ENCODE data around the gene P4HA3. TPM values are rescaled to one million over a fixed set of nuclear protein-coding genes. Genes with fewer than 3 reads are reported as not detected.
"Not testable (repeated sequence)": the region's sequence is repeated elsewhere in the genome, so short reads cannot be mapped to it uniquely, and the experiment has no call there.

The P4HA3 gene
- polyA plus RNA-seq (2013, experiment 1 of 2; ENCODE audit: insufficient read length) = 14.6 TPM
- polyA plus RNA-seq (2013, experiment 2 of 2; ENCODE audit: insufficient read length) = 14.8 TPM

DNA sequence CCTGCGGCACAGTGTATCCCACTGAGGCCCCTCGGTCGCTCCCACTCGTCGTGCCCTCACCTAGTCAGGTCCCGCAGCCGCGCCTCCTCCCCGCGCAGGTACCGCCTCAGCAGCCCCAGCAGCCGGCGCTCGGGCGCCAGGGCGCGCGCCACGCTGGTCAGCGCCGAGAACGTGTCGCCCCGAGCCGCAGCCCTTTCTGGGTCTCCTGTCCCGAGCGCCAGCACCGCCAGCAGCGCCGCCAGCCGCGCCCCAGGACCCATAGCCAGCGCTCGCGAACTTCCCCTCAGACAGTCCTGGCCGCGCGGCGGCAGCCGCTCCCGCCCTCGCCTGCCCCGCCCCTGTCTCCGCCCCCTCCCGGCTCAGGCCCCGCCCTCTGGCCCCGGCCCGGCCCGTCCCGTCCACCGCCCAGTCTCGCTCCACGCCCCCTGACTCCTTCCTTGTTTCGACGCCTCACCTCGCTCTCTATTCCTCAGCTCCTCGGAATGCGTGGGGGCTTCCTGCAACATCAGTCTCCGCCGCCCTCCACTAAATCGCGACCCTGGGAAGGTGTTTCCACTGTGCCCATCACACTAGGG lies at the start of gene P4HA3:
Gene P4HA3, minus strand, starts transcription at position 289 of the 575 bp plus-strand sequence. Its CDS starts 29 bp downstream, at position 260.
- DNase-seq = peak; percentile 59

DNA sequence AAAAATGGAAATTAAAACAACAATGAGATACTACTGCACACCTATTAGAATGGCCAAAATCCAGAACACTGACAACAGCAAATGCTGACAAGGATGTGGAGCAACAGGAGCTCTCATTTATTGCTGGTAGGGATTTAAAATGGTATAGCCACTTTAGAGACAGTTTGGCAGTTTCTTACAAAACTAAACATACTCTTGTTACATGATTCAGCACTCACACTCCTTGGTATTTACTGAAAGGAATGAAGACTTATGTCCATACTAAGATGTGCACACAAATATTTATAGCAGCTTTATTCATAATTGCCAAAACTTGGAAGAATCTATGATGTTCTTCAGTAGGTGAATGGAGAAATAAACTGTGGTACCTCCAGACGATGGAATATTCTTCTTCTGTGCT lies 46.0 kb upstream of the P4HA3 start:
- DNase-seq = peak; percentile 12

DNA sequence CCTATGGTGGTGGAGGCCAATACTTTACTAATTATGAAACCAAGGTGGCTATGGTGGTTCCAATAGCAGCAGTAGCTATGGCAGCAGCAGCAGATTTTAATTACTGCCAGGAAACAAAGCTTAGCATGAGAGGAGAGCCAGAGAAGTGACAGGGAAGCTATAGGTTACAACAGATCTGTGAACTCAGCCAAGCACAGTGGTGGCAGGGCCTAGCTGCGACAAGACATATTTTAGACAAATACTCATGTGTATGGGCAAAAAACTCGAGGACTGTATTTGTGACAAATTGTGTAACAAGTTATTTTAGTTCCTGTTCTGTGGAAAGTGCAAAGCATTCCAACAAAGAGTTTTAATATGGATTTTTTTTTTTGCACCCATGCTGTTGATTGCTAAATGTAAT lies 44.2 kb upstream of the P4HA3 start:
- no peak for DNase-seq

DNA sequence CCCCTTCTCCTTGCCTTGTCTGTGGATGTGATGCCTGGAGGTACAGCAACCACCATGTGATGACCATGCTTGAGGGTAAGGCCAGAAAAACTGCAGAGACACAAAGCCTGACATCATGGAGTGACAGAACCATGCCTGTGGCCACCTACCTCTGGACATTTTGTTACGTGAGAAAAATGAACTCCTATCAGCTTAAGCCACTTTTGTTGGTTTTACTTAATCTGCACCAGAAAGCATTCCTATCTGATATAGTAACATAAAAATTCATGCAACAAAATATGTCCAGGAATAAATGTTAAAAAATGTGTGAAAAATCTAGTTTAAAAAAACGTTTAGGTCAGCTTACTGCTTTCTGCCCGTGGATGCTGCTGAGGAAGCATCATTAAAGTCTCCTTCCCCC lies 42.6 kb upstream of the P4HA3 start:
- DNase-seq = peak; percentile 59

DNA sequence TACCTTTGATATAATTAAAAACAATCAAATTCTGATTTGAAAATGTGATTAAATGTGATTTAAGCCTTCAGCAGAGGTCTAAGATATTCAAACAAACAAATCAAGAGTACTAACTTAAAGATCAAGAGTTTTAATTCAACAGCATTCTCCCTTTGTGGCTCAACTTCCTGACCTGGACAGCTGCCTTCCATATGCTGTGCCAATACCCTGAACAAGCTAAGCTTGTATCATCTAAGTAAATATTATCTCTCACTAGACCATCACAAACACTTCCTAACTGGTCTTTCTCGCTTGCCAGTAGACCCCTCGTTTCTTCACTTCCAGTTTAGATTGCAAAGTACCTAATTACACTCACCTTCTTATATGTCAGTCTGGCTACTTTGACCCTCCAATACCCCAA lies 35.9 kb upstream of the P4HA3 start:
- DNase-seq = no peak

DNA sequence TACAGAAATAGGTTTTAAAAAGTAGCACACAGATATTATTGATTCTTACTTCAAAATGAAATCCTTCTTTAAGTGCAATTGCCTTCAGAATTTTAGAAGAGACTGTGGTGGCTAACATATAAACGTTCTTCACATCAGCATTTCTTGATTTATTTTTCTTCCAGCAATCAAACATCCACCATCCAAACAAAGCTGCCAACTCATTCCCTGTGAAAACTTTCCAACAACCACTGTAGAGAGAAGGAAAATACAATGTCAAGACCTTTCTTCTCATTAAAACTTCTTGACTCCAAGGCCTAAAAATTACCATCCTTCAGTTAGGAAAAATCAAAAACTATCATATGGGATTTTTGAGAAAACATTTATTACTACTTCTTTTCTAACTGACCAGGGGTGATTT lies 34.0 kb upstream of the P4HA3 start:
- no peak for DNase-seq

DNA sequence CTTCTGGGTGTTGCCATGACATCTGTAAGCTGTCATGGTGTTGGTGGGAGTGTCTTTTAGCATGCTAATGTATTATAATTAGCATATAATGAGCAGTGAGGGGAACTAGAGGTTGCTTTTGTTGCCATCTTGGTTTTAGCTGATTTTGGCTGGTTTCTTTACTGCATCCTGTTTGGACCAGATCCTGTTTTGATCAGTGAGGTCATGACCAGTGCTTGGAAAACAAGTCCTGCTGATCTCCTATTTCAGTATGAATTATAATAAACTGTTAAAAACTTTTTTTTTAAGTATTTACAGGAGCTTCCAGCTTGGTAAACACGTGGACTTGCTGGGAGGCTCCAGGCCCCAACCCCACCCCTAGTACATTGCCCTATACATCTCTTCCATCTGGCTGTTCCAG lies 30.5 kb upstream of the P4HA3 start:
- DNase-seq = no peak

DNA sequence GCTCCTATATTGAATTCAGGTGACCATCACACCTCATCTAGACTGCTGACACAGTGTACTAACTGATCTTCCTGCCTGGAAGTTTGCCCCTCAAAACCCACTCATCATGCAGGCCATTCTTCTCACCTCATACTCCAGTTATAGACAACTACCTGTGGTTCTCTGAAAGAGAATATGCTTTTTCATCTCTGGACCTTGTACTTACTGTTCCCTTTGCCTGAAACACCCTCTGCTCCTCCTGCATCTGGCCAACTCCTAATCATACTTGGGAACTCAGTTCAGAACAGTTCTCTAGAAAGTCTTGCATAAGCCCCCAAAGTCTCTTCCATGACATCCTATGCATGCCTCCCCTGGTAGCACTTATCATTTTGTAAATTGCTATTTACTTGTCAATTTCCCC lies 28.2 kb upstream of the P4HA3 start:
- no peak for DNase-seq

DNA sequence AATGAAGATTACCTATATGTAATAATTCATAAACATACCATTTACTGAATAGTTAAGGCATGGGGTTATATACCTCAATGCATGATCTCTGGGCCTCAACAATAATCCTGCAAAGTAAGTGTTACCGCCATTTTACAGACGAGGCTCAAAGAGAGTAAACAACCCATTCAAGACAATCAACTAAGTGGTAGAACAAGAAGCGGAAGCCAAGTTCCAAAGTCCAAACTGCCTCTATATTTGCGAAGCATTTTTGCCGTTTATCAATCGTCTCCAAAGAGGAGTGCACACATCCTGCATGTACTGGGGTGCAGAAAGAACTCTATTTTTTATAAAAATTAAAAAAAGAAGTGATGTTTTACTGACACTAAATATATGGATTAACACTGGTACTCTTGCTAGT lies 27.5 kb upstream of the P4HA3 start:
- no peak for DNase-seq

DNA sequence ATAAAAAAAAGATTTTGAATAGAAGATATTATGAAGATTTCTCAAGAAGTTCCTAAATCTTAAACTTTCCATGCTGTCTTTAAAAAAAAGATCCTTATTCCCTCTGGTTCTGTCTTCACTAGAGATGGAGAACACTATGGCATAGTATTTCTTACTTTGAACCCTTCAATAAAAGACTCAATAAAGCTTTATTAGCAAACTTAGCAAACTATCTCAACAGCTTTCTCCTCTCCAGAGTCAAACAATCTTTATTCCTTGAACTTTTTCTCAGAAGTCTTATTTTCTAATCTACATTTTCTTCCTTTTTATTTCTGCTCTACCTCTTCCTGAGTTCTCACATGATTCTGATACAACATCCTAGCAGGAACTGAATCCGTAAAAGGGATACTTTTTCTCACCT lies 21.8 kb upstream of the P4HA3 start:
- no peak for DNase-seq

DNA sequence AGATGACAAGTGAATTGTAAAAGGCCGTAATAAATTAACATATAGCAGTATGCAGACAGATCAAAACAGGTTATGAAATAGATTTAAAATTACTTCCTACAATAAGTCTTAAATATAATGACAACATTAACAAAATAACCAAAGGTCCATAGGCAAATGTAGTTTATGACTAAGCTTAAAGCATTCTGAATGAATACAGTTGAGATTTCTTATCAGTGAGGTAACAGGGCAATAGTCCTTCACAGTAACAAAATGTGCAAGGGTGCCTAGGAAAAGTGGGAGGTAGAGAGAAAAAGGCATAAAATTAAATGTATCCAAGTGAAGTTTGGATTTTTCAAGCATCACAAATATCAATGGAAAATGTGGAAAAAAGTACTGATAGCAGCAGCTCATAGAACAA lies 20.9 kb upstream of the P4HA3 start:
- DNase-seq = no peak

DNA sequence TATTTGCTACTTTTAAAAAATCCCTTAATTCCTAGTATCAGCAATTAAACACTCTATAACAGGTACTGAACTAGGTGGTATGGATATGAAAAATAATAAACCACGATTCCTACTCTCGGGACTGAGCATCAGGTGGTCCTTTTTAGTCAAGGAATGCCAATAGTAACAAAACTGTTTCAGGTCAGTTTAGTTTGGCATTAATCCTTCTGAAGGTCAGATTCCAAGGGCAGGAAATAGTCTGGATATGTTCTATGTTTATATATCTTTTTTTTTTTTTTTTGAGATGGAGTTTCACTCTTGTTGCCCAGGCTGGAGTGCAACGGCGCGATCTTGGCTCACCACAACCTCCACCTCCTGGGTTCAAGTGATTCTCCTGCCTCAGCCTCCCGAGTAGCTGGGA lies 19.6 kb upstream of the P4HA3 start:
- not testable (repeated sequence) for DNase-seq

DNA sequence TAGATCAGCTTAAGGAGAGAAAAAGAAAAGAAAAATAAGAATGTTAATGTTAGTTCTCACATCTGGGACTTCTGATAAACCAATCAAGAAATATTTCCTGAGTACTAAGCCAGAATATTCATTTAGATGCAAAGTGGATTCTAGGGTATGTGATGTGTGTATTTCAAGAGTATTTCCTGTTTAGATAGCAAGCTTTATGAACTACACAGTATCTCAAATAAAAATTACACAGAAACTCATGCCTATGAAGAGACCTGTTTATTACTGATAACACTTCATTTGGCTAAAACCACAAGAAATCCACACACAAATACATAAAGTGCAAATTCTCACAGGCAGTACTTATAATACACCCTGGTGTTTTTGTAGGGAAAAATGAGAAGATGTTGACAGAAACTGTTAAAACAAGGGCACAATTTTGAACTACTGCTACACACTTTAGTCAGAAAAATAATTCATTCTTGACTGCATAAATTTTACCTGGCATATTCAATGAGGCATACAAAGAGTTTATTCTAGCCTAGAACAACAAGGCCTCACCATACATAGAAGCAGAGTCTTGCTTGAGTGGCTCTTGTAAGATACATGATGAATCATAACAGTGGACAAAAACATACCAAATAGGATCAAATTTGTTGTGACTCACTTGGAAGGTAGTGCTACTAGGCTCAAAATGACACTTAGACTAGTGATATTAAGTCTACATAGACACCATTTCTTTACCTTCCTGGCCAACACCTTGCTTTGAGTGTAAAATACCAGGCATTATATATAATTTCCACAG lies 18.8 kb upstream of the P4HA3 start:
- peak; percentile 53 for DNase-seq

DNA sequence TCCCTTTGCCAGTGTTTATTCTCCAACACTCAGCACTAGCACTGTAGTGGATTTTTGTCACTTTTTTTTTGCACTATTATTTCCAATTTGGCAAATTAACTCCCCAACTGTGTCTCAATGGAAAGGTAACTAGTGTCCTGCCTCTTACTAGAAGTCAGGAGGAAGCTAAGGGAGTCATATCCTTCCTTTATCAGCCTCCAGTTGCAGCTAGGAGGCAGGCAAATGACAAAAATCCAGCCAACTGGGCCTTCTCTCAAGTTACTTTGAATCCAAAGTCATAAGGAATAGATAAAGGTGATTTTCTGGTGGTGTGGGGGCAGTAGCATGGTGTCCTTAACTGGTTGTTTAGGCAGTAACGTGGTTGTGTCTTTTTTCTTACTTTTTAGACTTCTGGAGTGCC lies 15.6 kb upstream of the P4HA3 start:
- DNase-seq = no peak

DNA sequence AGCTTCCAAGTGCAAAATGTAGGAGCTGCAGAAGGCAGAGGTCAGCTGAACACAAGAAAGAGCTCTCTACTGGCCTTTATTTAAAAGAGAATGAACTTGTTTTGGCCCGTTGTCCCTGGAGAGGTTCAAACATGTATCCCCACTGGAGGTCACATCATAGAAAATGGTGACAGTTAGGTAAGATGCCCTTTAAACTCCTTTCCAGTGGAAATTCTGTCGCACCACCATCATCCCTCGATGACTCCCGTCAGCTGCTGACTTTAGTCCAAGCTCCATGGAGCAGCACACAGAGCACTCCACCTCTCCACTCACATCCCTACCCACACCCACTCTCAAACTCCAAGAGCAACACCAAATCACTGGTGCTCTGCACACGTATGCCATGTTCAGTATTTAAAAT lies 15.2 kb upstream of the P4HA3 start:
- DNase-seq = no peak

DNA sequence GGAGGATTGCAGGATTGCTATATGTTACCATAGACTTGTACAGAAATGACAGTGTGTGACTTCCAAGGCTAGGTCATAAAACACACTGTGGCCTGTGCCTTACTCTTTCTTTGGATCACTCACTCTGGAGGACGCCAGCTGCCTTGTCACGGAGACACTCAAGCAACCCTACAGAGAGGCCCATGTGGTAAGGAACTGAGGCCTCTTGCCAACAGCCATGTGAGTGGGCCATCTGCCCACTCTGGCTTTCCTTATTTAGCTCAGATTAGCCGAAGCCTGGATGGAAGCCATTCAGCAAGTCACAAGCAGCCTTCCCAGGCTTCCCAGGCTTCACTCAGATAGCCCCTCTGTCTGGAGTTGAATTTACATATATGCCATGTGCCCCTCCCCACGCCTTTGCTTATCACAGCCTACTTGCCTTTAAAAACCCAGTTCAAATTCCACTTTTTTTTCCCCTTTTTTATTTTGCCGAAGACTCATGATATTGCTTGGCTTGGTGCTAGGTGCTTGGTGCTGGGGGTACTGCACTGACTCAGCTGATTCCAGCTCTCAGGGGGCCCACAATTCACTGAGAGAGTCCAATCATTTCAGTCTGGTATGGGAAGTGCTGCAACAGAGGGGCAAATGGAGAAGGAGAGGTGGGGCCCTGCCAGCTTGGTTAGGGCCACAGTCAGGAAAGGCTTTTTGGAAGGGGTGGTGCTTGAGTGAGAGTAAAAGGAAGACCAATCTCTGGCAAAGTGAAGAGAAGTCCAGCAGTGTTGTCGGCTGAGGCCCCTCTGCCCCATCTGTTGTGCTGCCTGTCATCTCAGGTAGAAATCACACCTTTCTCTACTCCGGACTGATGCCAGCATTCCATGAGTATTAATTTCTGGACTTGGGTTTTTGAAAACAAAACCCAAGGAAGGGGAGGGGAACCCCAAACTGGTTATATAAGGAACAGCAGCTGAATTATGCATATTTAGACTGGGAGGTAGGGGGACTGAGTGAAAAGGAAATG lies 14.5 kb upstream of the P4HA3 start:
- peak; percentile 92 for DNase-seq

DNA sequence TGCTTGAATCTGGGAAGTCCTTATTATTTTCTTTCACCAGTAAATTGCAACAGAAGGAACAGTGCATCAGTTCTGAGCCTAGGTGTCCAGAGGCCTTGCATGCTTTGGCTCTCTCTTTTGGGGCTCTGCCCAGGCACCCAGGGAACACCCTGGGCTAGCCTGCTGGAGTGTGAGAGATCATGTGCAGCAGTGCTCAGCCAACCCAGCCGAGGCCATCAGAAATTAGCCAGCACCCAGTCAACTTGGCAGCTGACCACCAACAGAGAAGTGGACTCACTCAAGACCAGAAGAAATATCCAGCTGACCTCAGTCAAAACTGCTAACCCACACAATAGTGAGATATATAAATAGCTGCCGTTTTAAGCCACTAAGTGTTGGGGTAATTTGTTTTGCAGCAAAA lies 11.2 kb upstream of the P4HA3 start:
- DNase-seq = no peak

DNA sequence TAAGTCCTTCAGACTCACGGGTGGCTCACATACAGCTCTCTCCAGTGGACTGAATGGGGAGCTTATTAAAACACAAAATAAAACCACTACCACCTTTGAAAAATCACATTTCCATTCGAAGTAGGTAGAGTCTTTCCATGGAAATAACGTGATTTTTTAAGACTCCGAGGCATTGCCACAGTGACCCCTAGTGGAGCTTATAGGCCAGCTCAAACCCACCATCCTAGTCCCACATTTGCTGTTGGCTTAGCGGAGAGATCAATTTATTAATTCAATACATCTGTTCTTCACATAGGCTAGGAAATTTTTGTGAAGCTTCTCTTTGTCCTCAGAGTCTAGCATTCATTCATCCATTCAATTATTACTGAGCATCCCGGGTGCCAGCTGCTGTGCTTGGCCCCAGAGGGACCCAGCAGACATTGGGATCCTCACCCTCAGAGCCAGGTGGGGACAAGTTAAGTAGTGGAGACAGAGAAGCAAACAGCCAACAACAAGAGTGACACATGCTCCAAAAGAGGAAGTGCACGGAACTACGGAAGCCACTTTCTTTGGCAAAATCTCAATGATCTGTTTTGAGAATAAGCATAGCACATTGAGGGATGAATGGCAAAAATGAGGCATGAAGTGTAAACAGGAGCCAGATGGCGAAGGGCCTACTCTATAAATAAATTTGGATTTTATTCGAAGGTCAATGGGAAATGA lies 10.2 kb upstream of the P4HA3 start:
- peak; percentile 82 for DNase-seq

DNA sequence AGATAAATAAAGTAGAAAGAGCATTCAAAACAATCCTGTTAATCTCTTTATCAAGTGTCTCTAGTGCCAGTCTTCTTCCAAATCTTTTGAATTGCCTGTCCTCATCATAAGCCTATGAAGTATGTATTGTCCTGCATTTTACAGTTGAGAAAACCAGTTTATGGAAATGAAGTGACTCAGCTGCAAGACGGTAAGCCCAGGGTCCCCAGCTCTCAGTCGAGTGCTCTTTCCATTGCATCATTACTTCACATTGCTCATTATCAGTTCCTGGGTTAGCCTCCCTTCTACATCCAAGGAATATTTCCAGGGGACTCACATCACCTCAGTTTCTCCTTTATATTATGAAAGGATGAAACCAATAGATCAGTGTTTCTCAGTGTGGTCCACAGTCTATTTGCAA lies 9.1 kb upstream of the P4HA3 start:
- no peak for DNase-seq

DNA sequence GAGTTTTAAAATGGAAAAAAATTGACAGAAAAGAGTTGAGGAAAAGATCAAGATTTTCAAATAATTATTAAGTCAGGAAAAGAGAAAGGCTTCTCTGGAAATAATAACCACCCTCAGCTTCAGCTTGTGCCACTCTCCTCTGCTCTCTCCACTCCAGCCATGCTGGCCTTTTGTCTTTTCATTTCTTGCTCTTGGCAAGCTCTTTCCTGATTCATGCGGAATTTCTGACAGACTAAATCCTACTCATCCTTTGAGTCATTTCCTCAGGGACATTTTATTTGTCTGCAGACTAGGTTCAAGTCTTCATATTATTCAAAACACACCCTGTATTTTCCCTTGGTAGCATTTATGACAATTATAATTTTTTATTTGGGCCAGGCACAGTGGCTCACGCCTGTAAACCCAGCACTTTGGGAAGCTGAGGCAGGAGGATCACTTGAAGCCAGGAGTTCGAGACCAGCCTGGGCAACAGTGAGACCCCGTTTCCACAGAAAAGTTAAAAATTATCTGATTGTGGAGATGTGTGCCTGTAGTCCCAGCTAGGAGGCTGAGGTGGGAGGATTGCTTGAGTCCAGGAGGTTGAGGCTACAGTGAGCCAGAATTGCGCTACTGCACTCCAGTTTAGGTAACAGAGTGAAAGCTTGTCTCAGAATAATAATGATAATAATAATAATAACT lies 7.8 kb upstream of the P4HA3 start:
- peak; percentile 96 for DNase-seq

DNA sequence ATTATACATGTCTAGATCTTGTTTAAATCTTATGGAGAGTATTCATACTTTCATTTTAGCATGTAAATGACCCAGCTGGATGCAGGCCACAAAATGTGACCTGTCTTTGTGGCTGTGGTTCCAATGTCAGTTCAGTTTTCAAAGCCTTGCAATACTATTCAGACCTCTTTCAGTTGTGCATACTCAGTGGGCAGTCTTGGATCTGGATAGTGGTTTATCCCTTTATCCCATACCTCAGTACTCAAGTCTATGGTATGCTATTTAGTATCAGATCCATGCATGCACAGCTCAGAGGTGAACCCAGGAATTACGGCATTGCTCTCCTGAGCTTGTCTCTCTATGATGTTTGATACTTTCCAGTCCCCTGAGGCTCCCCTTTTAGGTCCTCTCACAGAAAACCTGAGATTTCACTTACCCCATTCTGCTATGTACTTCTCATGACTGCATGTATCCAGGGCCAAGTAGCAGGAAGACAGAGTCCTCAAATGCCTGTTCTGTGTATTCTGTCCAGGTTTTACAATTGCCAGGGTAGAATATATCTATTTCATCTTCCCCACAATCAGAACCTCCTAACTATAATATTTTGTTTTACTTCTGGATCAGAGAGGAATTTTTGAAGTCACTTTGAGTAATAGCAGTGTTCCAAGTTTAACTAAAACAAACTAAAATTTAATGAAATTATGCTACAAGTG lies 6.9 kb upstream of the P4HA3 start:
- peak; percentile 57 for DNase-seq

All from fibroblast of skin of scalp (primary cell).